HuH-7.5 (cell line): ENCODE results near the gene PDCD1.
"Not testable (repeated sequence)": the region's sequence is repeated elsewhere in the genome, so short reads cannot be mapped to it uniquely, and the experiment has no call there.

Source experiments
- DNase-seq: peaks from one replicate; pipeline ENCODE4 v3.0.0; 2011; ENCODE audit warnings: low spot score

PDCD1 gene

DNA sequence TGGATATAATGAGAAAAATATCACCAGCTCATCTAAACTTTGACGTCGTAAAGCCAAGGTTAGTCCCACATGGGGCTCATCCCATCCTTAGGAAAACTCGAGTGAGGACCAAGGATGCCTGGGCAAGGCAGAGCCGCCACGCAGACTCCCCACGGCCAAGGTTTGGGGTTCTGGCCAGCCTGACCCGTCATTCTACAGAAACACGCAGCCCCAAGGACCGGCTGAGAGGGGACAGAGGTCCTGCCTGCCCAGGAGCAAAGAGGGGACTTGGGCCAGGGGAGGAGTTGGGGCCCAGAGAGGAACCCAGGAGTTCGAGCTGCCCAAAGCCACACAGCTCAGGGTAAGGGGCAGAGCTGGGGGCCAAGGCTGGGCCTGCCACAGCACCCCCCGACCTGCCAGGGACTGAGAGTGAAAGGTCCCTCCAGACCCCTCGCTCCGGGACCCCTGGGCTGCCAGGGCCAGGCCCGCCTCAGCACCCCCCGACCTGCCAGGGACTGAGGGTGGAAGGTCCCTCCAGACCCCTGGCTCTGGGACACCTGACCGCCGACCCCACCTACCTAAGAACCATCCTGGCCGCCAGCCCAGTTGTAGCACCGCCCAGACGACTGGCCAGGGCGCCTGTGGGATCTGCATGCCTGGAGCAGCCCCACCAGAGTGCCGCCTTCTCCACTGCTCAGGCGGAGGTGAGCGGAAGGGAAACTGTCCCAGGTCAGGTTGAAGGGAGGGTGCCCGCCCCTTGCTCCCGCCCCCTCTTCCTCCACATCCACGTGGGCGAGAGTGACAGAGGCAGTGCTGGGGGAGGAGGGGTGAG, at the start of gene PDCD1:
Gene PDCD1 (minus strand): TSS at position 689 of the 811 bp plus-strand sequence. CDS start 56 bp downstream, at position 633.
- DNase-seq, result no peak

DNA sequence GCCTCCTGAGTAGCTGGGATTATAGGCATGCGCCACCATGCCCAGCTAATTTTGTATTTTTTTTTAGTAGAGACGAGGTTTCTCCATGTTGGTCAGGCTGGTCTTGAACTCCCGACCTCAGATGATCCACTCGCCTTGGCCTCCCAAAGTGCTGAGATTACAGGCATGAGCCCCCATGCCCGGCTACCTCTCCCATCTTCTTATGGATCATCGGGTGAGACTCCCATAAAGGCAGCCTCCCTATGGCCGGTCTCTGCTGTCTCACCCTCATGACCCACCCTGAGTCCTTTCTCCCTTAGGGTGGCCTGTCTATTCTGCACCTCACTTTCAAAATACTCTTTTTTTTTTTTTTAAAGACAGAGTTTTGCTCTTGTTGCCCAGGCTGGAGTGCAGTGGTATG, 49.1 kb upstream of the PDCD1 start:
- not testable (repeated sequence) for DNase-seq

- no peak for DNase-seq
These were observed 48.3 kb upstream of the PDCD1 start for GRCh38 chr2:241906826-241907570.

DNA sequence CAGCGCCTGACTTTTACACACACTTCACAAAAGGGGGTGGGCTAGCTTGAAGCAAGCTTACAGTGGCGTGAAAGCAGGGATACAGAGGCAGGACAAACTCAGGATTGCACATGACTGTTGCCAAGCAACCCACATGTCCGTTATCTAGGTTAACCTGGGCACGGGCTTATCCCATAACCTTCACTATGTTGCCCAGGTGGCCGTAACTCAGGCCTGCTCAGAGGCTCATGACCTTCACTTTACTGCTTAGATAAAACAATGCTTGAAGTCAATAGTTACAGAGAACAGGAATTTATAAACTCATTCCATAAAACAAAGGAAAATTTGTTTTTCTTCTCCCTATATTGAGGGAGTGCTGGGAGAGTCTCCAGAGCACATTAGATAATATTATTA, 47.7 kb upstream of the PDCD1 start:
- DNase-seq, result not testable (repeated sequence)

DNA sequence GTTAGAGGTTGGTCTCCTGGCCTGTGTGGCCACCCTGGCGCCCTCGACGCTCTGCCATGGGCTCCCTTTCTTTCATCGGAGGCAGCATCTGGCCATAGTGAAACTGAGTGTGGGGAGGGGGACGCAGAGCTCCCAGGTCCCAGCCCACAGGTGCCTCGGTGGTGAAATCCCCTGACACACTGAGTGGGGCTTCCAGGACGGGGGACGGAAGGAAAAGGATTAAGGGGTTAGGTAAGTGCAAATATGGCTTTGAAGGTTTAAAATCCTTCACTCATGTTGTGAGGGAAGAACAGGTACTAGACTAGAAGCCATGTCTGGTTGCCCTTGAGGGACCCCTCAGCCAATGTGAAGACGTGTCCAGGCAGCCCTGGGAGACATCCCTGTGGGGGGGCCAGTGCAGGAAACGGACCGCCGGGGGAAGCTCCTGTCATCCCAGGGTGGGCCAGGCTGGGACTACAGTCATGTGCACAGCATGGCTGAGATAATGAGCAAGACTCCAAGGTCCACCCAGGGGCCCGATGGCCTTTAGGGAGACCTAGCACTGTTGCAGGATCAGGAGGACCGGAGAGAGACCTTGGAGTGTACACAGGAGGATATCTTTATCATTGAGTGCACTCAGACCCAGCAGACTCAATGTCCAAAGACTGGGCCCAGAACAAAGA, 47.2 kb upstream of the PDCD1 start:
- no peak for DNase-seq

GRCh38 chr2:241904791-241905710, 46.4 kb upstream of the PDCD1 start:
- no peak for DNase-seq

DNA sequence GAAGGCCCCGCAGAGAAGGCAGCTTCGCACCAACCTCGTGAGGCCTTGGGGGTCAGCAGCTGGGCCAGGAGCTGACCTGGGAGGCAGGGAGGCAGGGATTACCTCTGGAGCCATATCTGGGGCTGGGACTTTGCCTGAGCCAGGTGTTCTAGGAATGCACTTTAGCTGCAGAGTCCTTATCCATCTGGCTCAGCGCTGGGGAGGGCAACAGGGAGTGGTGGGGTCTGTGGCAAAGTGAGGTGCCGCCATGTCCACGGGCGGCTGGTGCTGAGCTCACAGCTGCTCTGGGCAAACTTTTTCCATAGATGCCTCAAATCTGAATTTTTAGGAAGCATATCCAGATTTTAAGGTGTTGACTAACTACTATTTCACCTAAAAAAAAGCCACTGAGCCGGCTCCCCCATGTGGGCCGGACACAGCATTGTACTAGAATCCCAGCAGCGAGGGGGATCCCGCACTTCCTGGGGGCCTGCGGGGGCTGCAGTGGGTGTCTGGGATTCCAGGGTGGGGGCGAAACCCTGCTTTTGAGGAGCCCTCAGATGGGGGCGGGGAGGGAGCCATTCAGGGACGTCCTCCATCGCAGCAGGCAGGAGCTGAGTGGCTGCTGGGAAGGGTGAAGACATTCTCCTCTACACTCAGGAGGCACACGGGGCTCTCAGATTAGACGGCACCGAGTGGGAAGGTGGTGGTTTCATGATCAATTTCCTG, 45.5 kb upstream of the PDCD1 start:
- DNase-seq, result no peak

GRCh38 chr2:241903121-241904010, 44.7 kb upstream of the PDCD1 start:
- no peak for DNase-seq

GRCh38 chr2:241902357-241902991, 43.8 kb upstream of the PDCD1 start:
- DNase-seq, result no peak

GRCh38 chr2:241901500-241902351, 43.0 kb upstream of the PDCD1 start:
- no peak for DNase-seq

DNA sequence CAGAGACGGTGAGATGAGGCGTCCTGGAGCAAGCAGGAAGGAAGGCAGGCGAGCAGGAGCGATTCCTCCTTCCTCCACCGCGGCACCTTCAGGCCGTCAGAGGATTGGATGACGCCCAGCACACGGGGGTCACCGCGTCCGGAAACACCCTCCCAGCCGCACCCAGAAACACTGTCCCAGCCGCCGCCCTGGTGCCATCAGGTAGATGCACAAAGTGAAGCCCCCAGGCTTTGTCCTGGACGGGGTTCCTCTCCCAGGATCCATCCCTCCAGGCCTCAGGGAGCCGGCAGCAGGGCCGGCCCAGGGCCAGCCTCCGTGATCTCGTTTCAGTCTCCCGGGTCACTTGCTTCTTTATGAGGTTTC, 42.3 kb upstream of the PDCD1 start:
- no peak for DNase-seq

DNA sequence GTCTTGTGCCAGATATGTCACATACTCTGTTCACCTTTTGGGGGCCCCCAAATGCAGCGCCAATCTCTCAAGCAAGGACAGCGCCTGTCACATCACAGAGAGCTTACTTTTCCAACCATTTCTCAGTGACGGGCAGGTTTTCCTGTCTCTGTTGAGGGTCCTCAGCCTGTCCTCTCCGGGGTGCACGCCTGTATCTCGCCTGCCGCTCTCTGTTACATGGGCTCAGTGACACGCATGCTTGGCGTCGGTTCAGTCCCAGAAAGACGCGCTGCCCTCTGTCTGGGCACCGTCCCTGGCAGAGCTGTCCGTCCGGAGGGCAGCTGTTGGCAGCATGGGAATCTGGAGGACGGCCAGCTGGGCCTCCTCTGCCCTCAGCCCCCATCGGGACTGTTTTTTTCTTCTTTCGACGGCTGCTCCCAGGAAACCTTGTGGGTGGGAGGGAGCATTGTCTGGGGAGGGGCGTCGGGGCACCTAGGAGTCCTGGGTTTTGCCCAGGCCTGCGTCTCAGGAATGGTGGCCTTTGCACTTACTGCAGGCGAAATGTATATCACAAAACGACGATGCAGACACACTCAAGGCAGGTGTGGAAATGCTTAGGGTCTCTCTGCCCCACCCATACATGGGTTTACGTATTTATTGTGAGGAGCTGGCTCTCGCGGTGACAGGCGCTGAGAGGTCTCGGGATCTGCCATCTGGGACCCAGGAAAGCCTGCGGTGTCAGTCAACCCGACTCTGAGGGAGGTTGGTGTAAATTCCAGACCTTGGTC, 41.7 kb upstream of the PDCD1 start:
- no peak for DNase-seq

GRCh38 chr2:241898463-241899270, 40.0 kb upstream of the PDCD1 start:
- no peak for DNase-seq

DNA sequence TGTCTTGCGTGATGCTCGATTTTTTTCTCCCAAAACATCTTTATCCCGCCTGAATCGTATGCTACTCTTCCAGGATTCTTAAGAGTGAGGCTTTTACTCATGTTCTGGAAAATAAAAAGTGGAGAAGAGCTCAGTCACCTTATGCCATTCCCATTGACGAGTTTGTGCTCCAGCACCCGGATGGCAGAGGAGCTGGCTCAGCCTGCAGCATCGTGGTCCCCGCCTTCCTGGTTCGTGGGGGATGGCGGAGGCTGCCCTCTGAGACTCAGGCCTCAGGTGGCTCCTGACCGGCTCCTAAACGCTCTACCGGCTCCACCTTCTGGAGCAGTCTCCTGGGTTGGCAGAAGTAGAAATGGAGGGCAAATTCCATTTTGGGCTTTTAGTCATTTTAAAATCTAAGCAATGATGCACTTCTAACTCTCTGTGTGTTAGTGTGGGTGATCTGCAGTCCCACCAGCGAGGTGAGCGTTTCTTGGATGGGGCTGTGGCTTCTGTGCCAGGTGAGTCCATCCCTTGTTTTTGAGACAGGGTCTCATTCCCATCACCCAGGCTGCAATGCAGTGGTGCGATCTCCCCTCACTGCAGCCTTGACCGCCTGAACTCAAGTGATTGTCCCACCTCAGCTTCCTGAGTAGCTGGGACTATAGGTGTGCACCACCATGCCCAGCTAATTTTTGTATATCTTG, 38.7 kb upstream of the PDCD1 start:
- DNase-seq, result no peak

GRCh38 chr2:241896746-241897201, 38.1 kb upstream of the PDCD1 start:
- no peak for DNase-seq
